Activated CD4-positive, alpha-beta memory T cell treated with anti-CD3 and anti-CD28 coated beads, Interleukin-2, amount 10 ng/mL, durations not matched to agents 7 days and 5 days (primary cell): ENCODE measurements around the gene CRYGB. TPM values are rescaled to one million over a fixed set of nuclear protein-coding genes. Genes with fewer than 3 reads are reported as not detected.
"Not testable (repeated sequence)": the region's sequence is repeated elsewhere in the genome, so short reads cannot be mapped to it uniquely, and the experiment has no call there.

ENCODE experiments used
- CTCF ChIA-PET: fragments of 350-600 bp; sonication (Branson Sonifier 250); formaldehyde crosslinking; loops from one replicate; lab custom pipeline; 2021; ENCODE audit warnings: antibody characterized with exemption, inconsistent platforms; lab: Charles Lee
- POLR2A ChIA-PET: fragments of 350-600 bp; sonication (Branson Sonifier 250); formaldehyde crosslinking; loops from one replicate; lab custom pipeline; 2021; ENCODE audit warnings: antibody characterized with exemption; lab: Charles Lee
- DNase-seq: peaks from one replicate; pipeline ENCODE4 v3.0.0-alpha.2; 2020
- H3K27ac Mint-ChIP-seq: one replicate; pipeline ENCODE4 v1.8.0; 2021; ENCODE audit warnings: mild to moderate bottlenecking, mixed read lengths
- H3K27me3 Mint-ChIP-seq: one replicate; pipeline ENCODE4 v1.8.0; 2021; ENCODE audit warnings: mixed read lengths
- H3K36me3 Mint-ChIP-seq: one replicate; pipeline ENCODE4 v1.8.0; 2021; ENCODE audit warnings: low read depth, mixed read lengths
- H3K4me1 Mint-ChIP-seq: one replicate; pipeline ENCODE4 v1.8.0; 2021; ENCODE audit warnings: mixed read lengths
- H3K4me3 Mint-ChIP-seq: one replicate; pipeline ENCODE4 v1.8.0; 2021; ENCODE audit warnings: mild to moderate bottlenecking, mixed read lengths
- H3K9me3 Mint-ChIP-seq: one replicate; pipeline ENCODE4 v1.8.0; 2021; ENCODE audit warnings: mixed read lengths
- total RNA-seq, 2 experiments: library from RNA; stranded (reverse); gene quantifications; one replicate each; pipeline ENCODE4 v1.2.3, GENCODE V29; 2021

CRYGB gene
- total RNA-seq, 2 experiments from 2014 or later = not detected

DNA sequence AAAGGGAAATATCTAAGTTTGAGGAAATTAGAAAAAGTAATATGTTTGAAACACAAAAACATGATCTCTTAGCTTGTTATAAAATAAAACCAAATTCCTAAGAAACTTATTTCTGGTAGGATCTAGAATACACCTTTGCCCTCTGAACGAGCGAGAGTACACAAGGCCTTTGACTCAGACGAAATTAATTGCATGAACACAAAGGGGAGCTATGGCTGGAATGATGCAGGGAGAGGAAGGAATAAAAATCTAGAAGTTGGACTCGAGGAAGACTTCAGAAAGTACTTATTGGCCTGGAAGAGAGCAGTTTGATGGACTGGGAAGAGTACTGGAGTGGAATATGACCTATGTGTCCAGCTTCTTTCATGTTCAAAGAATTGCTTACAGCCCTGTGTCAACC is 20.7 kb downstream of the CRYGB start:
- Mint-ChIP-seq H3K4me1 (peaks cover 1% of the 10 kb centered on the region), H3K27ac (no peak overlapping the region), H3K27me3 (peaks cover 27% of the 10 kb centered on the region), H3K4me3 (no peak overlapping the region), H3K9me3 (no peaks in the 10 kb centered on the region), H3K36me3 (no peaks in the 10 kb centered on the region)
- no peak for DNase-seq
- ChIA-PET CTCF (no interaction called here), POLR2A (no interaction called here)

DNA sequence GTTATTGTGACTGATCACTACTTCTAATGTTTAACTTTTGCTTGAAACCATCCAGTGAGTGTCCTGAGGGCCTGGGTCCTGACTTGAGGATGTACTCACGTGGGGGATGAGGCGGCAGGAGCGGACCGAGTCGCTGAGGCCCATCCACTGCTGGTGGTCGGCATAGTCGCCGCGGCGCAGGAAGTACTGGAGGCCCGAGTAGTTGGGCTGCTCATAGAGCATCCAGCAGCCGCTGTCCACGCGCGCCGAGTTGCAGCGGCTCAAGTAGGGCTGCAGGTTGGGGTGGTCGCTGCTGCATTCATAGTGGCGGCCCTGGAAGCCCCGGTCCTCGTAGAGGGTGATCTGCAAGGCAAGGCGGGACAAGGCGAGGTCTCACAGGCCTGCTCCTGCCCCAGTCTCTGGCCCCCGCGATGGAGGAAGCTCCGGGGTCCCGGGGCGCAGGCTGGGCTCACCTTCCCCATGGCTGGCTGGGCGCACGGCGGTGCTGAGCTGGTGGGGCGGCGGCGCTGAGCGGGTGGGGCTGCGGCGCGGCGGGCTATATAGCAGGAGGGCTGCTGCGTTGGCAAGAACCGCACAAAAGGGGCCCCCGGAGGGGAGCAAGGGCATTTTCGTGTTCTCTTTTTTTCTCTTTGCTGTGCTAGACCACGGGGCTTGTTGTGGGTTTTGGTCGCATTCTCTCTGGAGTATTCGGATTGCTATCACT is 21.8 kb downstream of the CRYGB start, which contains the start of gene CRYGD:
CRYGD (minus strand) TSS at position 512 of the 703 bp plus-strand sequence; CDS start at position 461, 51 bp downstream.
- H3K27me3 Mint-ChIP-seq = peaks cover 22% of the 10 kb centered on the region
- H3K4me3 Mint-ChIP-seq, H3K4me1 Mint-ChIP-seq, H3K9me3 Mint-ChIP-seq, DNase-seq, H3K27ac Mint-ChIP-seq, H3K36me3 Mint-ChIP-seq, CTCF ChIA-PET, POLR2A ChIA-PET: not testable (repeated sequence)

DNA sequence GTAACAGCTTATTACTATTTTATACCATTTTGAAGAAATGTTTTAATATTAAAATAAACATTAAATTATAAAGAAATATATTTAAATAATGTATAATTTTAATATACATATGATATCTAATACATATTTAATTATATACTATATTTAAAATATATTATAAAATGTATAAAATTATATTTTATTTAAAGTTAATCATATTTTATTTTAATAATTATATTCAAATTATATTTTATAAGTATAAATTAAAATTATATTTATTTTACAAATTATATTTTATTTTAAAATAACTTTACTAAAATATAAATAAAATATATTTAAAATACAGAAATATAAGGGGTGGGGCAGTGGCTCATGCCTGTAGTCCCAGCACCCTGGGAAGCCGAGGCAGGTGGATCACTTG is 23.7 kb downstream of the CRYGB start:
- Mint-ChIP-seq H3K27me3 (peaks cover 19% of the 10 kb centered on the region), H3K36me3 (no peaks in the 10 kb centered on the region), H3K9me3 (no peaks in the 10 kb centered on the region), H3K4me3 (no peak overlapping the region), H3K4me1 (peaks cover 1% of the 10 kb centered on the region), H3K27ac (no peak overlapping the region)
- DNase-seq = no peak
- ChIA-PET POLR2A (no interaction called here), CTCF (no interaction called here)

DNA sequence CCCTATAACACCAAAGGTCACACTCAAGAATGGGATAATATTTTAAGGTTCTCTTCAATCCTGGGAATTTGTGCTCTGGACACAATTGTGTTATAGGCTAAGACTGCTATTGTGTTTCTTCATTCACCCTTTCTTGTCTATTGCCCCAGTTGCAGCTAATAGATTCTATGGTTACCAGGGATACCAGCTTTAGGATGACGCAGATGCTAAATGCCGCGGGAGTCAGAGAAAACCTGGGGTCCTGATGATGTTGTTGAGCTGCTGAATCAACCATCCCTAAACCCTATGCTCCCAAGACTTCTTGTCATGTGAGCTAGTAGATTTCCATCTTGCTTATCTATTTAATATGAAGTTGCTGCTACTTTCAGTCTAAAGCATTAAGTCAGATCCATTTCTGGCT is 27.0 kb downstream of the CRYGB start:
- Mint-ChIP-seq H3K27me3 (peaks cover 4% of the 10 kb centered on the region), H3K9me3 (no peaks in the 10 kb centered on the region)
- CTCF ChIA-PET = no interaction called here

DNA sequence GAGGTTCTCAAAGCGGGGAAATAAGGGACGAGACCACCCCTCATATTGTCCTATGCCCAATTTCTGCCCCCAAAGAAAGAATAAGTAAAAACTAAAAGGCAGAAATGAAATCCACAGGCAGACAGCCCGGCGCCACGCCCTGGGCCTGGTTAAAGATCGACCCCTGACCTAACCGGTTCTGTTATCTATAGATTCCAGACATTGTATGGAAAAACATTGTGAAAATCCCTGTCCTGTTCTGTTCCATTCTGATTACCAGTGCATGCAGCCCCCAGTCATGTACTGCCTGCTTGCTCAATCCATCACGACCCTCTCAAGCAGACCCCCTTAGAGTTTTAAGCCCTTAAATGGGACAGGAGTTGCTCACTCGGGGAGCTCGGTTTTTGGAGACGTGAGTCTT is 28.6 kb downstream of the CRYGB start:
- POLR2A ChIA-PET, H3K36me3 Mint-ChIP-seq, DNase-seq, H3K27me3 Mint-ChIP-seq, H3K9me3 Mint-ChIP-seq, CTCF ChIA-PET, H3K4me3 Mint-ChIP-seq, H3K27ac Mint-ChIP-seq, H3K4me1 Mint-ChIP-seq: not testable (repeated sequence)

More for the DNA sequence above, 27.0 kb downstream of the CRYGB start:
- DNase-seq = no peak
- peaks cover 1% of the 10 kb centered on the region for H3K4me1 Mint-ChIP-seq
- no peak overlapping the region for H3K27ac Mint-ChIP-seq
- H3K4me3 Mint-ChIP-seq = no peak overlapping the region
- POLR2A ChIA-PET = no interaction called here
- H3K36me3 Mint-ChIP-seq = no peaks in the 10 kb centered on the region

DNA sequence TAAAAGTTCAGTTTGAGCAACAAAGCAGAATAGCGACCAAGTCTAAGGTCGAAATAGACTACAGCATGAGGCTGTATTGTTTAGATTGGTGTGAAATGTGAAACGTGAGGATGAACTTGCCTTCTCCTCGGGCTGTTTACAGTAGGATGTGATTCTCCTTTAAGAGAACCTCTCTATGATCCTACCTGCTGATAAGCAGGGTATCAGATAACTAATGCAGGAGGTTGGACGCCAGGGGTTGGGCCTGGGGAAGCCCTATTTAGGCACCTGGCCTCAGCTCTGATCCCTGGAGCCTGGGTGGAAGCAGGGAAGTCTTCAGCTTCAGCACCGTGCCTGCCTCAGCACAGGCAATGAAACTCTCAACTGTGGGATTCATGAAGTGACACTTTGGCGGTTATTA is 33.0 kb downstream of the CRYGB start:
- no peak overlapping the region for H3K27ac Mint-ChIP-seq
- ChIA-PET CTCF (no interaction called here), POLR2A (no interaction called here)
- H3K9me3 Mint-ChIP-seq = no peaks in the 10 kb centered on the region
- peaks cover 10% of the 10 kb centered on the region for H3K27me3 Mint-ChIP-seq
- H3K4me3 Mint-ChIP-seq = no peak overlapping the region
- no peaks in the 10 kb centered on the region for H3K36me3 Mint-ChIP-seq
- no peaks in the 10 kb centered on the region for H3K4me1 Mint-ChIP-seq
- DNase-seq = no peak

DNA sequence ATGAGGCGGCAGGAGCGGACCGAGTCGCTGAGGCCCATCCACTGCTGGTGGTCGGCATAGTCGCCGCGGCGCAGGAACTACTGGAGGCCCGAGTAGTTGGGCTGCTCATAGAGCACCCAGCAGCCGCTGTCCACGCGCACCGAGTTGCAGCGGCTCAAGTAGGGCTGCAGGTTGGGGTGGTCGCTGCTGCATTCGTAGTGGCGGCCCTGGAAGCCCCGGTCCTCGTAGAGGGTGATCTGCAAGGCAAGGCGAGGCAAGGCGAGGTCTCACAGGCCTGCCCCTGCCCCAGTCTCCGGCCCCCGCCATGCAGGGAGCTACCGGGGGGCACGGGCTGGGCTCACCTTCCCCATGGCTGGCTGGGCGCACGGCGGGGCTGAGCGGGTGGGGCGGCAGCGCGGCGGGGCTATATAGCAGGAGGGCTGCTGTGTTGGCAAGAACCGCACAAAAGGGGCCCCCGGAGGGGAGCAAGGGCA is 33.6 kb downstream of the CRYGB start:
- H3K27me3 Mint-ChIP-seq, CTCF ChIA-PET, H3K4me1 Mint-ChIP-seq, H3K9me3 Mint-ChIP-seq, H3K27ac Mint-ChIP-seq, H3K36me3 Mint-ChIP-seq, DNase-seq, H3K4me3 Mint-ChIP-seq, POLR2A ChIA-PET: not testable (repeated sequence)

GRCh38 chr2:208103616-208104015 is 42.3 kb downstream of the CRYGB start:
- DNase-seq = no peak
- ChIA-PET CTCF (interaction anchor here (0.5 kb wide), 1 partner anchor 109 kb away, joined by 4 read pairs; no protein-coding TSS in a partner anchor), POLR2A (no interaction called here)
- no peak overlapping the region for H3K27ac Mint-ChIP-seq
- H3K27me3 Mint-ChIP-seq = peaks cover 9% of the 10 kb centered on the region
- no peaks in the 10 kb centered on the region for H3K9me3 Mint-ChIP-seq
- no peak overlapping the region for H3K4me3 Mint-ChIP-seq
- H3K36me3 Mint-ChIP-seq = no peaks in the 10 kb centered on the region
- peaks cover 11% of the 10 kb centered on the region for H3K4me1 Mint-ChIP-seq

- POLR2A ChIA-PET = no interaction called here
- H3K36me3 Mint-ChIP-seq = no peaks in the 10 kb centered on the region
- H3K4me3 Mint-ChIP-seq = no peak overlapping the region
- H3K27ac Mint-ChIP-seq = no peak overlapping the region
- H3K27me3 Mint-ChIP-seq = peaks cover 8% of the 10 kb centered on the region
- CTCF ChIA-PET = interaction anchor here (0.7 to 1.3 kb wide), 2 partner anchors 76 to 166 kb away, joined by 3 read pairs; no protein-coding TSS in a partner anchor
- H3K9me3 Mint-ChIP-seq = no peaks in the 10 kb centered on the region
- DNase-seq = no peak
- H3K4me1 Mint-ChIP-seq = peaks cover 11% of the 10 kb centered on the region
Measured at GRCh38 chr2:208101716-208102631, 44.0 kb downstream of the CRYGB start.

DNA sequence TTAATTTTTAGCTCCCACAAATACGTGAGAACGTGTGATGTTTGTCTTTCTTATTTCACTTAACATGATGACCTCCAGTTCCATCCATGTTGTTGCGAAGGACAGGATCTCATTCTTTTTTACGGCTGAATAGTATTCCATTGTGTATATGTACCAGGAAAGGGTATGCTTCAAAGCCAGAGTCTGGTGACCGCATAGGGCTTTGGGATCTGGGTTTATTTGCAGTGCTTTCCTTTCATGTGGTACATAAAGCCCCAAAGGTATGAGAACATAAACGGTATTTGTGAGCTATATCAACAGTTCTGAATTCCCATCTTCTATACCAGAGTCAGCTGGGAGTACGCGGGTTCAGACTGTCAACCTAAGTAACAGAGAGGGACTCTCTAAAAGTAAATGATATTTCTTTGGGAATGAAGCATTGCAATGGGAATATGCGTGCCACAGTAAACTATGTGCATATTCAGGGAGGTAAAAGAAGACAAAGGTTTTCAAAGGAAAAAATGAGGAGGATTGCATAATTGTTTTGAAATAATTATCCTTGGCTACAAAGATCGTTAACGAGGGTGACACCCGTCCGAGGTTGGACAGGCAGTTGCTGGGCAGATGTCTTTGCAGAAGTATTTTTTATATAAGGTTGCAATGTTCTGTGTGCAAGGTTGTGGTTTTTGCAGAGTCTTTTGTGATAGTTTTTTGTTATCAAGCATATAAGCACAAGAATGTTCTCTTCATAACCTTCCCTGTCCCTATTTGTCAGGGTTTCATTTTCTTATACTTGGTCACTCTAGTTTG is 46.1 kb downstream of the CRYGB start:
- Mint-ChIP-seq H3K27me3 (peaks cover 3% of the 10 kb centered on the region), H3K9me3 (no peaks in the 10 kb centered on the region), H3K4me3 (no peak overlapping the region), H3K36me3 (no peaks in the 10 kb centered on the region), H3K4me1 (peaks cover 11% of the 10 kb centered on the region), H3K27ac (no peak overlapping the region)
- ChIA-PET CTCF (no interaction called here), POLR2A (no interaction called here)
- DNase-seq = no peak

DNA sequence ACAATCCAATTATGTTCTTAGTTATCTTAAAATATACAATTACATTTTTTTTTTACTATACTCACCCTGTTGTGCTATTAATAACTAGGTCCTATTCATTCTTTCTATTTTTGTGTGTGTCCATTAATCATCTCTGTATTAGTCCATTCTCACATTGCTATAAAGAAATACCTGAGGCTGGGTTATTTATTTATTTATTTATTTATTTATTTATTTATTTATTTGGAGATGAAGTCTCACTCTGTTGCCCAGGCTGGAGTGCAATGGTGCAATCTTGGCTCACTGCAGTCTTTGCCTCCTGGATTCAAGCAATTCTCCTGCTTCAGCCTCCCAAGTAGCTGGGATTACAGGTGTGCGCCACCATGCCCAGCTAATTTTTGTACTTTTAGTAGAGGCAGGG is 47.3 kb downstream of the CRYGB start:
- POLR2A ChIA-PET, H3K9me3 Mint-ChIP-seq, H3K36me3 Mint-ChIP-seq, DNase-seq, H3K27me3 Mint-ChIP-seq, CTCF ChIA-PET, H3K27ac Mint-ChIP-seq, H3K4me3 Mint-ChIP-seq: not testable (repeated sequence)
- peaks cover 11% of the 10 kb centered on the region for H3K4me1 Mint-ChIP-seq

- POLR2A ChIA-PET = no interaction called here
- CTCF ChIA-PET = no interaction called here
- H3K27me3 Mint-ChIP-seq = peaks cover 3% of the 10 kb centered on the region
Measured at GRCh38 chr2:208098267-208098666, 47.7 kb downstream of the CRYGB start.

GRCh38 chr2:208097801-208098200 is 48.2 kb downstream of the CRYGB start:
- POLR2A ChIA-PET = no interaction called here
- CTCF ChIA-PET = no interaction called here
- H3K4me1 Mint-ChIP-seq = peaks cover 11% of the 10 kb centered on the region
- peaks cover 3% of the 10 kb centered on the region for H3K27me3 Mint-ChIP-seq
- H3K4me3 Mint-ChIP-seq = no peak overlapping the region
- no peak for DNase-seq
- no peaks in the 10 kb centered on the region for H3K9me3 Mint-ChIP-seq
- no peak overlapping the region for H3K27ac Mint-ChIP-seq
- H3K36me3 Mint-ChIP-seq = no peaks in the 10 kb centered on the region

More at GRCh38 chr2:208098267-208098666, 47.7 kb downstream of the CRYGB start:
- Mint-ChIP-seq H3K27ac (no peak overlapping the region), H3K4me3 (no peak overlapping the region), H3K36me3 (no peaks in the 10 kb centered on the region), H3K4me1 (peaks cover 11% of the 10 kb centered on the region), H3K9me3 (no peaks in the 10 kb centered on the region)
- no peak for DNase-seq
